GM21367 (cell line): Measurements from ENCODE around the gene ALAD.

ENCODE experiments used
- ATAC-seq: cut with Tn5 transposase; IDR thresholded peaks from one replicate; pipeline ENCODE4 v1.9.1; 2021; ENCODE audit not compliant: unreplicated experiment

The ALAD gene

GRCh38 chr9:113350107-113350661, 50.9 kb downstream of the ALAD start:
- no peak for ATAC-seq

- peak; percentile 29 for ATAC-seq
Measured at GRCh38 chr9:113349445-113350094, 51.5 kb downstream of the ALAD start, which contains the start of gene BSPRY. TSS of gene BSPRY (plus strand) at chr9:113349541. CDS start at chr9:113349580, 39 bp downstream.

GRCh38 chr9:113349066-113349444, 52.0 kb downstream of the ALAD start:
- ATAC-seq, result no peak

- ATAC-seq, result no peak
Measured at GRCh38 chr9:113348437-113348836, 52.6 kb downstream of the ALAD start.

- ATAC-seq, result no peak
Measured at GRCh38 chr9:113345671-113346070, 55.4 kb downstream of the ALAD start.

GRCh38 chr9:113345190-113345589, 55.9 kb downstream of the ALAD start:
- no peak for ATAC-seq

- no peak for ATAC-seq
Measured at GRCh38 chr9:113343732-113344231, 57.3 kb downstream of the ALAD start.

GRCh38 chr9:113341712-113342410, 59.2 kb downstream of the ALAD start:
- no peak for ATAC-seq

GRCh38 chr9:113340011-113340699, 60.9 kb downstream of the ALAD start, which contains the start of gene WDR31:
TSS of gene WDR31 (minus strand) at chr9:113340275. CDS start at chr9:113332022, 8,253 bp downstream.
- peak; percentile 95 for ATAC-seq

- no peak for ATAC-seq
Measured at GRCh38 chr9:113337714-113338113, 63.4 kb downstream of the ALAD start.
